Activated CD4-positive, alpha-beta T cell treated with anti-CD3 and anti-CD28 coated beads, Interleukin-2, amount 50 U/mL, for 16 hours (primary cell): ENCODE data around the gene EHD2.
"Not testable (repeated sequence)": the region's sequence is repeated elsewhere in the genome, so short reads cannot be mapped to it uniquely, and the experiment has no call there.

Experiments
- DNase-seq: peaks from one replicate; pipeline ENCODE4 v3.0.0-alpha.2; 2020

Gene EHD2

GRCh38 chr19:47713046-47714021 lies at the start of gene EHD2:
TSS of gene EHD2 (plus strand) at chr19:47713422. CDS start at chr19:47716613, 3,191 bp downstream.
- DNase-seq = peak; percentile 36

- no peak for DNase-seq
Observed at GRCh38 chr19:47663435-47663910, 49.7 kb upstream of the EHD2 start.

GRCh38 chr19:47663911-47664771 lies 49.1 kb upstream of the EHD2 start:
- DNase-seq = no peak

GRCh38 chr19:47668556-47668955 lies 44.7 kb upstream of the EHD2 start:
- not testable (repeated sequence) for DNase-seq

- no peak for DNase-seq
Observed at GRCh38 chr19:47670736-47671135, 42.5 kb upstream of the EHD2 start.

GRCh38 chr19:47671499-47671898 lies 41.7 kb upstream of the EHD2 start:
- DNase-seq = no peak

- DNase-seq = no peak
Observed at GRCh38 chr19:47673426-47673825, 39.8 kb upstream of the EHD2 start.

GRCh38 chr19:47674548-47674947 lies 38.7 kb upstream of the EHD2 start:
- DNase-seq = no peak

GRCh38 chr19:47675271-47675670 lies 38.0 kb upstream of the EHD2 start:
- DNase-seq = no peak

- no peak for DNase-seq
Observed at GRCh38 chr19:47675859-47676258, 37.4 kb upstream of the EHD2 start.

GRCh38 chr19:47676811-47677210 lies 36.4 kb upstream of the EHD2 start:
- no peak for DNase-seq

GRCh38 chr19:47679251-47679900 lies 33.8 kb upstream of the EHD2 start:
- DNase-seq = no peak

GRCh38 chr19:47679922-47680857 lies 33.0 kb upstream of the EHD2 start:
- DNase-seq = no peak

GRCh38 chr19:47680858-47681332 lies 32.3 kb upstream of the EHD2 start:
- DNase-seq = no peak

- DNase-seq = no peak
Observed at GRCh38 chr19:47681388-47681787, 31.8 kb upstream of the EHD2 start.

GRCh38 chr19:47681936-47682335 lies 31.3 kb upstream of the EHD2 start:
- DNase-seq = no peak

GRCh38 chr19:47682939-47683338 lies 30.3 kb upstream of the EHD2 start:
- DNase-seq = no peak

- DNase-seq = no peak
Observed at GRCh38 chr19:47686679-47687450, 26.4 kb upstream of the EHD2 start.

- DNase-seq = no peak
Observed at GRCh38 chr19:47687906-47688305, 25.3 kb upstream of the EHD2 start.

GRCh38 chr19:47691090-47691489 lies 22.1 kb upstream of the EHD2 start:
- no peak for DNase-seq

- DNase-seq = no peak
Observed at GRCh38 chr19:47691782-47692181, 21.4 kb upstream of the EHD2 start.
